VCaP (cell line): ENCODE measurements around the gene WDSUB1.

Experiments
- H3K27ac ChIP-seq: fragments of 450-650 bp; 2 replicates; pipeline ENCODE4 v1.5.1; 2017
- CTCF ChIP-seq: fragments of 450-650 bp; conservative IDR thresholded peaks from 2 replicates; pipeline ENCODE4 v1.5.1; 2017; ENCODE audit warnings: mild to moderate bottlenecking, moderate library complexity

The WDSUB1 gene

GRCh38 chr2:159298967-159299366 is 12.5 kb upstream of the WDSUB1 start:
- no peak for TF ChIP-seq CTCF
- H3K27ac ChIP-seq: no peak overlapping the region

GRCh38 chr2:159297042-159297707 is 10.7 kb upstream of the WDSUB1 start:
- TF ChIP-seq CTCF: no peak

GRCh38 chr2:159292157-159292556 is 5.7 kb upstream of the WDSUB1 start:
- H3K27ac ChIP-seq: no peak overlapping the region
- no peak for TF ChIP-seq CTCF

More at GRCh38 chr2:159297042-159297707, 10.7 kb upstream of the WDSUB1 start:
- no peak overlapping the region for H3K27ac ChIP-seq

GRCh38 chr2:159290289-159290907 is 3.9 kb upstream of the WDSUB1 start:
- TF ChIP-seq CTCF: no peak
- H3K27ac ChIP-seq: no peak overlapping the region

- peak overlapping the region; percentile 87 for H3K27ac ChIP-seq
- TF ChIP-seq CTCF: no peak
Measured at GRCh38 chr2:159287733-159288132, 1.2 kb upstream of the WDSUB1 start.

GRCh38 chr2:159286709-159287441 is 372 bp upstream of the WDSUB1 start:
- peak overlapping the region; percentile 87 for H3K27ac ChIP-seq
- no peak for TF ChIP-seq CTCF

GRCh38 chr2:159285433-159285832 is 1.1 kb downstream of the WDSUB1 start:
- no peak for TF ChIP-seq CTCF
- H3K27ac ChIP-seq: peak overlapping the region; percentile 87
